ENCODE data around the gene SPATA2L.

SPATA2L gene

DNA sequence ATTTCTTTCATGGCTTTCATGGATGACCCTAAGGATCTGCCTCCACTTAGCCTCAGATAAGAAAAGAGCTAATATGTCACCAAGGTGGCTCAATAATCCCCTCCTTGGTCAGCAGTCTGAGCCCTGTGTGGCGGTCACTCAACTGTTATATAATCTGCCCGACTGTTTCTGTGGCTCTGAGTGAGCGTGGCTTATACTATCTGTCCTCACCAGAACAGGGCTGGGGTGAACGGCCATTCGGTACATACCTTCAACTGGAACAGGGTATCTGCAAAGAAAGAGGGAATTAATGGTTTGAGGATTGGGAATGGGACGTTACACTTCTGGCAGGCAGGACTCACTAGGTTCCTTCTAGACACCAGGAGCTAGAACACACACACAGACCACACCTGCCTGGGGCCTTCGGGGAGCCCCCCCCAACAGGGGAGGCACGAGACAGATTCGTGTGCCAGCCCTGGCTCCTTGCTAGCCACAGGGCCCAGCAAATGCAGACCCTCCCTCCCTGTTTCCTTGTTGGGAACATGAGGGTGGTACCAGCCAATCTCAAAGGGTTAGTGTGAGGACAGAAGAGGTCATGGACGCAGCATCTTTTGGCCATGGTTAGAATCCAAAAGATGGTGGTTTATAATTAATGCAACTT, 47.7 kb downstream of the SPATA2L start:
- ChIA-PET POLR2A (interaction anchor here (0.6 kb wide), 1 partner anchor 207 kb away, joined by 3 read pairs; no protein-coding TSS in a partner anchor), CTCF (interaction anchor here (0.9 to 3.6 kb wide), 2 partner anchors 10 to 12 kb away, joined by 3 to 8 read pairs; no protein-coding TSS in a partner anchor)
- no peak for DNase-seq (ENCODE audit: extremely low spot score)
- TF ChIP-seq, protein P1, sequence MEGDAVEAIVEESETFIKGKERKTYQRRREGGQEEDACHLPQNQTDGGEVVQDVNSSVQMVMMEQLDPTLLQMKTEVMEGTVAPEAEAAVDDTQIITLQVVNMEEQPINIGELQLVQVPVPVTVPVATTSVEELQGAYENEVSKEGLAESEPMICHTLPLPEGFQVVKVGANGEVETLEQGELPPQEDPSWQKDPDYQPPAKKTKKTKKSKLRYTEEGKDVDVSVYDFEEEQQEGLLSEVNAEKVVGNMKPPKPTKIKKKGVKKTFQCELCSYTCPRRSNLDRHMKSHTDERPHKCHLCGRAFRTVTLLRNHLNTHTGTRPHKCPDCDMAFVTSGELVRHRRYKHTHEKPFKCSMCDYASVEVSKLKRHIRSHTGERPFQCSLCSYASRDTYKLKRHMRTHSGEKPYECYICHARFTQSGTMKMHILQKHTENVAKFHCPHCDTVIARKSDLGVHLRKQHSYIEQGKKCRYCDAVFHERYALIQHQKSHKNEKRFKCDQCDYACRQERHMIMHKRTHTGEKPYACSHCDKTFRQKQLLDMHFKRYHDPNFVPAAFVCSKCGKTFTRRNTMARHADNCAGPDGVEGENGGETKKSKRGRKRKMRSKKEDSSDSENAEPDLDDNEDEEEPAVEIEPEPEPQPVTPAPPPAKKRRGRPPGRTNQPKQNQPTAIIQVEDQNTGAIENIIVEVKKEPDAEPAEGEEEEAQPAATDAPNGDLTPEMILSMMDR (IDR thresholded peaks at IDR 0.05; ENCODE audit: control extremely low read depth, extremely low read depth, low read depth, missing control alignments), result no peak

DNA sequence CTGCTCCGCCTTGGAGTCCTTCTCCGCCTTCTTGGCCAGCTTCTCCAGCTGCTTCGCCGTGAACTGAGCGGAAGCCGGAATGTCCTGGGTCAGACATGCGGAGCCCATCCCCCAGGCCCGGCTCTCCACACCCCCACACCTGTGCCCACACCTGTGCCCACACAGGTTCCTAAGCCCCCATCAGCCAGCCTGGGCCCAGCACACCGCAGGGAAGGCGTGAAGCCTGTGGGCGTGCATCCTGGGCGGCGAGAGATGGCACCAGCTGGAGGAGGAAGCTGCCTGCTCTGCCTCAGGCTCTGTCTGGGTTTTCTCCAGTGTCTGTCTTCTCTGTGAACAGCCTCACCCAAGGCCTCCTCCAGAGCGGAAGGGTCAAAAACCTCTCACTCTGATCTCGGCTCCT, 49.9 kb downstream of the SPATA2L start:
- no peak for DNase-seq (ENCODE audit: extremely low spot score)
- POLR2A ChIA-PET, result no interaction called here
- TF ChIP-seq, protein P1 (IDR thresholded peaks at IDR 0.05; ENCODE audit: control extremely low read depth, extremely low read depth, low read depth, missing control alignments), result no peak
- CTCF ChIA-PET, result no interaction called here

DNA sequence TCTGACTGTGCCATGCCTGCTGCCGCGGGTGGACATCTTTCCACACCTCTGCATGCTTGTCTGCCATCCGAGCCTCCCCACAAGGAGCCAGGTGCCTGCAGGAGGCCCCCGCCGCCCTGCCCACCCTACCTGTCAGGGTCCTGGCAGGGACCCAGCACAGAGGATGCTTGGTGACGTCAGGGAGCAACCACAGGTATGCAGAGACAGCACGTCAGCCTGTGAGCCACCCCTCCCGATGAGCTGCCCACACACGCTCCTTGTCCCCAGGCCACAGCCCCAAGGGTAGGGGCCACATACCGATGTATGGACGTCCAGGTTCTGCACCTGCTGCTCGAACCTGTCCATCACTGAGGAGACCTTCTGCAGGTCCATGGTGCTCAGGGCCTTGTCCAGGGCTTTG, 54.6 kb downstream of the SPATA2L start:
- TF ChIP-seq, protein P1 (IDR thresholded peaks at IDR 0.05; ENCODE audit: control extremely low read depth, extremely low read depth, low read depth, missing control alignments), result no peak
- POLR2A ChIA-PET, result no interaction called here
- CTCF ChIA-PET, result no interaction called here
- DNase-seq (ENCODE audit: extremely low spot score), result no peak
